Neural cell (in vitro differentiated cells): Measurements from ENCODE around the gene OSBP2. TPM values are rescaled to one million over a fixed set of nuclear protein-coding genes. Genes with fewer than 3 reads are reported as not detected.

Experiments used
- H2AFZ ChIP-seq: fragments of 200-600, 300-800 bp; sonication (generic), shearing (Covaris generic); 2 replicates; pipeline ENCODE4 v1.6.0; 2014; ENCODE audit warnings: low read depth, mild to moderate bottlenecking, antibody characterized with exemption, low read length, moderate library complexity
- H3F3A ChIP-seq: fragments of 200-600 bp; shearing (Covaris generic); 2 replicates; pipeline ENCODE4 v1.6.1; 2016; ENCODE audit warnings: mild to moderate bottlenecking, moderate library complexity, mixed read lengths, antibody characterized with exemption, low read length; ENCODE audit not compliant: insufficient read depth, poor library complexity, severe bottlenecking
- H3K27ac ChIP-seq: fragments of 200-600, 300-800 bp; sonication (generic), shearing (Covaris generic); 2 replicates; pipeline ENCODE4 v1.5.1; 2014; ENCODE audit warnings: mild to moderate bottlenecking, low read length, moderate library complexity
- H3K27me3 ChIP-seq: fragments of 300-800, 200-600 bp; sonication (generic), shearing (Covaris generic); 2 replicates; pipeline ENCODE4 v1.6.0; 2014; ENCODE audit warnings: mild to moderate bottlenecking, low read depth, low read length, moderate library complexity; ENCODE audit not compliant: insufficient read depth
- H3K36me3 ChIP-seq: fragments of 300-800, 200-600 bp; sonication (generic), shearing (Covaris generic); 2 replicates; pipeline ENCODE4 v1.5.1; 2014; ENCODE audit warnings: mild to moderate bottlenecking, antibody characterized with exemption, low read length, moderate library complexity; ENCODE audit not compliant: insufficient read depth
- H3K4me2 ChIP-seq: fragments of 300-800, 200-600 bp; sonication (generic), shearing (Covaris generic); 2 replicates; pipeline ENCODE4 v1.6.0; 2014; ENCODE audit warnings: mild to moderate bottlenecking, low read length
- H3K4me3 ChIP-seq: fragments of 300-800, 200-600 bp; sonication (generic), shearing (Covaris generic); 2 replicates; pipeline ENCODE4 v1.5.1; 2014; ENCODE audit warnings: mild to moderate bottlenecking, low read length, moderate library complexity
- H3K79me2 ChIP-seq: fragments of 200-600 bp; shearing (Covaris generic); replicated peaks from 2 replicates; pipeline ENCODE4 v1.6.0; 2014; ENCODE audit warnings: mild to moderate bottlenecking, low read length, moderate library complexity; ENCODE audit not compliant: insufficient read depth
- H3K9ac ChIP-seq: fragments of 300-800, 200-600 bp; sonication (generic), shearing (Covaris generic); 2 replicates; pipeline ENCODE4 v1.6.1; 2016; ENCODE audit warnings: mild to moderate bottlenecking, low read length, mixed read lengths
- H3K9me2 ChIP-seq: fragments of 200-600 bp; shearing (Covaris generic); 2 replicates; pipeline ENCODE4 v1.6.1; 2016; ENCODE audit warnings: mild to moderate bottlenecking, low read length, mixed read lengths; ENCODE audit not compliant: insufficient read depth
- H3K9me3 ChIP-seq: fragments of 200-600, 300-800 bp; sonication (generic), shearing (Covaris generic); 2 replicates; pipeline ENCODE4 v1.6.1; 2016; ENCODE audit warnings: mild to moderate bottlenecking, mixed run types, low read length, moderate library complexity, mixed read lengths
- H4K20me1 ChIP-seq: fragments of 200-600 bp; shearing (Covaris generic); 2 replicates; pipeline ENCODE4 v1.6.1; 2016; ENCODE audit warnings: mild to moderate bottlenecking, mixed run types; ENCODE audit not compliant: insufficient read depth
- EP300 ChIP-seq: fragments of 450-650 bp; conservative IDR thresholded peaks from 2 replicates; pipeline ENCODE4 v1.6.1; 2014; ENCODE audit warnings: antibody characterized with exemption, mild to moderate bottlenecking, moderate library complexity; ENCODE audit not compliant: poor library complexity, severe bottlenecking
- EZH2 ChIP-seq: fragments of 200-600, 300-800 bp; shearing (Covaris generic), sonication (generic); IDR thresholded peaks from 2 replicates; pipeline ENCODE4 v1.6.1; 2014; ENCODE audit warnings: antibody characterized with exemption, low read length, borderline replicate concordance, mild to moderate bottlenecking; ENCODE audit not compliant: insufficient read depth, poor library complexity, severe bottlenecking
- MXI1 ChIP-seq: fragments of 450-650 bp; conservative IDR thresholded peaks from 2 replicates; pipeline ENCODE4 v1.6.1; 2014; ENCODE audit warnings: antibody characterized with exemption, mild to moderate bottlenecking; ENCODE audit not compliant: poor library complexity, severe bottlenecking
- POLR2AphosphoS5 ChIP-seq: IDR thresholded peaks from 2 replicates; pipeline ENCODE4 v1.6.1; 2012
- RAD21 ChIP-seq: fragments of 450-650 bp; conservative IDR thresholded peaks from 2 replicates; pipeline ENCODE4 v1.6.1; 2014; ENCODE audit warnings: antibody characterized with exemption, mild to moderate bottlenecking, moderate library complexity
- SMC3 ChIP-seq: fragments of 450-650 bp; conservative IDR thresholded peaks from 2 replicates; pipeline ENCODE4 v1.6.1; 2014; ENCODE audit warnings: antibody characterized with exemption, mild to moderate bottlenecking, moderate library complexity; ENCODE audit not compliant: poor library complexity
- TAF1 ChIP-seq: IDR thresholded peaks from 2 replicates; pipeline ENCODE4 v1.6.1; 2012; ENCODE audit warnings: low read depth
- polyA plus RNA-seq: library from polyadenylated mRNA; depleted of rRNA; stranded (reverse); fragments of >200 nt; gene quantifications from 2 replicates; pipeline ENCODE4 v1.2.3, GENCODE V29; 2014
- TF ChIP-seq, protein P1 (sequence below): fragments of 450-650 bp; IDR thresholded peaks from 2 replicates; pipeline ENCODE4 v1.5.1; 2014; ENCODE audit warnings: antibody characterized with exemption, mild to moderate bottlenecking, moderate library complexity; ENCODE audit not compliant: poor library complexity, severe bottlenecking
- TF ChIP-seq, protein P2 (sequence below): IDR thresholded peaks from 2 replicates; pipeline ENCODE4 v1.6.1; 2012; ENCODE audit warnings: borderline replicate concordance

Gene OSBP2
- polyA plus RNA-seq, 1 donor from 2014 or later = 8.7 TPM

DNA sequence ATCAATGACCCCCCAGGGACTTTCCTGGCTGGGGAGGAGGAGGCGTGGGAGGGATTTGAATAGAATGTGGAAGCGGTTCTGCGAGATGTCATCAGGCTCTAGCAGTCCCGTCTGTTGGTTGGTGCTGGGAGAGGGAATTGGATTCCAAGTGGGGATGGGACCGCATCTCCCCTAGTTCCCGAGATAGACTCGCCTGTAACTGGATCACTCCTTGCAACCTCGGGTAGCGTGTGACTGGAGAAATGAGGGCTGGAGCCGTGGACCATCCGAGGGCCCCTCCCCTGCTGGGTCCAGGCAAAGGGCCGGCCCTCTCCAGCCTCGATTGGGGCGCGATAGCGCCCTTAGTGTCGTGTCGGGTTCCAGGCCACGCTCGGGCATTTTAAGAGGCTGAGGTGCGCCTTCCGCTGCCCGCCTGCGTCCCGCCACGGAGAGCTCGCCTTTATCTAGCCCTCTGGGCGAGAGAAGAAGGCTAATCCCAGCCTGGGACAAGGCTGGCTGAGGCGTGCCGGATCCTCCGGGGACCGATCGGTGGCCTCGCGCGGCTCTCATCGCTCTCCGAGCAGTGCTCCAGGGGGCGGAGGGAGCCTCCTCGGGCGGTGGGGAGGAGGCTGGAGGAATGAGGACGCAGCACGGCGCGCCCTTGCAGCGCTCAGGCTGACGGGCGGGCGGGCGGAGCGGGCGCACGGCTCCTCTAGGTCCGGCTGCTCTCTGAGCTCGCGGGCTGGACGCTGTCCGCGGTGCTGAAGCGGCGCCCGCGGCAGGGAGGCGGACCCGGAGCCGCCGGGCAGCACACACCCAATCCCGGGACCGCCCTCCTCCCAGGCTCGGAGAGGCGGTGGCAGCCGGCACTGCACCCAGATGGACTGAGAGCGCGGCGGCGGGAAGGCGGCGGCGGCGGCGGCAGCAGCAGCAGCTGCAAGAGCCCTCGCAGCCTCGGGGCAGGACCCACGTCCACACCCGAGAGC lies 107.8 kb downstream of the OSBP2 start:
- H3K4me3 ChIP-seq = peak overlapping the region; percentile 83
- H3K79me2 ChIP-seq = no peaks in the 10 kb centered on the region
- no peaks in the 10 kb centered on the region for H3K9me3 ChIP-seq
- H3K9me2 ChIP-seq = no peaks in the 10 kb centered on the region
- no peak overlapping the region for H2AFZ ChIP-seq
- peak overlapping the region; percentile 63 for H3K4me2 ChIP-seq
- H3K27ac ChIP-seq = no peak overlapping the region
- H3K27me3 ChIP-seq = peaks cover 53% of the 10 kb centered on the region
- H4K20me1 ChIP-seq = no peaks in the 10 kb centered on the region
- peak overlapping the region; percentile 63 for H3K9ac ChIP-seq
- H3F3A ChIP-seq = no peaks in the 10 kb centered on the region
- H3K36me3 ChIP-seq = no peaks in the 10 kb centered on the region
- no peak for TF ChIP-seq POLR2AphosphoS5
- TF ChIP-seq EP300 = no peak
- TF ChIP-seq EZH2 = no peak
- TF ChIP-seq, protein P1, sequence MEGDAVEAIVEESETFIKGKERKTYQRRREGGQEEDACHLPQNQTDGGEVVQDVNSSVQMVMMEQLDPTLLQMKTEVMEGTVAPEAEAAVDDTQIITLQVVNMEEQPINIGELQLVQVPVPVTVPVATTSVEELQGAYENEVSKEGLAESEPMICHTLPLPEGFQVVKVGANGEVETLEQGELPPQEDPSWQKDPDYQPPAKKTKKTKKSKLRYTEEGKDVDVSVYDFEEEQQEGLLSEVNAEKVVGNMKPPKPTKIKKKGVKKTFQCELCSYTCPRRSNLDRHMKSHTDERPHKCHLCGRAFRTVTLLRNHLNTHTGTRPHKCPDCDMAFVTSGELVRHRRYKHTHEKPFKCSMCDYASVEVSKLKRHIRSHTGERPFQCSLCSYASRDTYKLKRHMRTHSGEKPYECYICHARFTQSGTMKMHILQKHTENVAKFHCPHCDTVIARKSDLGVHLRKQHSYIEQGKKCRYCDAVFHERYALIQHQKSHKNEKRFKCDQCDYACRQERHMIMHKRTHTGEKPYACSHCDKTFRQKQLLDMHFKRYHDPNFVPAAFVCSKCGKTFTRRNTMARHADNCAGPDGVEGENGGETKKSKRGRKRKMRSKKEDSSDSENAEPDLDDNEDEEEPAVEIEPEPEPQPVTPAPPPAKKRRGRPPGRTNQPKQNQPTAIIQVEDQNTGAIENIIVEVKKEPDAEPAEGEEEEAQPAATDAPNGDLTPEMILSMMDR = peak; percentile 86
- peak; percentile 43 for TF ChIP-seq MXI1
- peak; percentile 44 for TF ChIP-seq SMC3
- TF ChIP-seq, protein P2, sequence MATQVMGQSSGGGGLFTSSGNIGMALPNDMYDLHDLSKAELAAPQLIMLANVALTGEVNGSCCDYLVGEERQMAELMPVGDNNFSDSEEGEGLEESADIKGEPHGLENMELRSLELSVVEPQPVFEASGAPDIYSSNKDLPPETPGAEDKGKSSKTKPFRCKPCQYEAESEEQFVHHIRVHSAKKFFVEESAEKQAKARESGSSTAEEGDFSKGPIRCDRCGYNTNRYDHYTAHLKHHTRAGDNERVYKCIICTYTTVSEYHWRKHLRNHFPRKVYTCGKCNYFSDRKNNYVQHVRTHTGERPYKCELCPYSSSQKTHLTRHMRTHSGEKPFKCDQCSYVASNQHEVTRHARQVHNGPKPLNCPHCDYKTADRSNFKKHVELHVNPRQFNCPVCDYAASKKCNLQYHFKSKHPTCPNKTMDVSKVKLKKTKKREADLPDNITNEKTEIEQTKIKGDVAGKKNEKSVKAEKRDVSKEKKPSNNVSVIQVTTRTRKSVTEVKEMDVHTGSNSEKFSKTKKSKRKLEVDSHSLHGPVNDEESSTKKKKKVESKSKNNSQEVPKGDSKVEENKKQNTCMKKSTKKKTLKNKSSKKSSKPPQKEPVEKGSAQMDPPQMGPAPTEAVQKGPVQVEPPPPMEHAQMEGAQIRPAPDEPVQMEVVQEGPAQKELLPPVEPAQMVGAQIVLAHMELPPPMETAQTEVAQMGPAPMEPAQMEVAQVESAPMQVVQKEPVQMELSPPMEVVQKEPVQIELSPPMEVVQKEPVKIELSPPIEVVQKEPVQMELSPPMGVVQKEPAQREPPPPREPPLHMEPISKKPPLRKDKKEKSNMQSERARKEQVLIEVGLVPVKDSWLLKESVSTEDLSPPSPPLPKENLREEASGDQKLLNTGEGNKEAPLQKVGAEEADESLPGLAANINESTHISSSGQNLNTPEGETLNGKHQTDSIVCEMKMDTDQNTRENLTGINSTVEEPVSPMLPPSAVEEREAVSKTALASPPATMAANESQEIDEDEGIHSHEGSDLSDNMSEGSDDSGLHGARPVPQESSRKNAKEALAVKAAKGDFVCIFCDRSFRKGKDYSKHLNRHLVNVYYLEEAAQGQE = peak; percentile 95
- peak; percentile 49 for TF ChIP-seq RAD21

GRCh38 chr22:30803679-30804078 lies 109.0 kb downstream of the OSBP2 start:
- H3K4me3 ChIP-seq = peak overlapping the region; percentile 83

More at GRCh38 chr22:30803679-30804078, 109.0 kb downstream of the OSBP2 start:
- Histone ChIP-seq H3K9me3 (no peaks in the 10 kb centered on the region), H3K4me2 (peak overlapping the region; percentile 63), H4K20me1 (no peaks in the 10 kb centered on the region), H3K9me2 (no peaks in the 10 kb centered on the region), H2AFZ (no peak overlapping the region), H3K9ac (peak overlapping the region; percentile 63), H3K36me3 (no peaks in the 10 kb centered on the region), H3K27ac (no peak overlapping the region), H3F3A (no peaks in the 10 kb centered on the region), H3K27me3 (peaks cover 53% of the 10 kb centered on the region), H3K79me2 (no peaks in the 10 kb centered on the region)
- TF ChIP-seq SMC3 = no peak
- no peak for TF ChIP-seq RAD21
- TF ChIP-seq EP300 = no peak
- no peak for TF ChIP-seq POLR2AphosphoS5
- TF ChIP-seq, protein P2 = no peak
- TF ChIP-seq TAF1 = no peak
- no peak for TF ChIP-seq MXI1
- TF ChIP-seq, protein P1 = no peak
- TF ChIP-seq EZH2 = no peak
